ENCODE measurements around the gene PACRG. TPM values are rescaled to one million over a fixed set of nuclear protein-coding genes. Genes with fewer than 3 reads are reported as not detected.

PACRG gene
- total RNA-seq, 2 experiments from 2014 or later: not detected

- Histone ChIP-seq H3K27ac (ENCODE audit: low read depth, low read length, poor library complexity, severe bottlenecking) (no peak overlapping the region), H2AFZ (ENCODE audit: low read length) (no peak overlapping the region), H3K9me3 (ENCODE audit: low read length) (no peaks in the 10 kb centered on the region), H3K36me3 (ENCODE audit: insufficient read depth, low read length) (no peaks in the 10 kb centered on the region), H4K20me1 (ENCODE audit: insufficient read depth, low read length) (no peaks in the 10 kb centered on the region), H3K4me2 (ENCODE audit: low read length) (no peak overlapping the region), H3K79me2 (ENCODE audit: insufficient read depth, low read depth, low read length) (no peaks in the 10 kb centered on the region), H3K4me3 (ENCODE audit: low read depth, low read length, poor library complexity, severe bottlenecking) (no peak overlapping the region), H3K4me1 (ENCODE audit: insufficient read depth, low read length, poor library complexity, severe bottlenecking) (no peaks in the 10 kb centered on the region), H3K9me2 (ENCODE audit: insufficient read depth, low read length) (no peaks in the 10 kb centered on the region)
- intact Hi-C loops (cut with micrococcal nuclease; ENCODE audit: unreplicated experiment): no loop called here
- POLR2A ChIA-PET: no interaction called here
- no peak for DNase-seq (ENCODE audit: low spot score)
- BruUV-seq (replicated peaks): no TSS peak
- TF ChIP-seq CTCF (conservative IDR thresholded peaks at IDR 0.05; ENCODE audit: low read length) (no peak), EZH2phosphoT487 (IDR thresholded peaks at IDR 0.05; ENCODE audit: borderline replicate concordance, low read depth, low read length) (no peak)
- CTCF ChIA-PET (ENCODE audit: unreplicated experiment): no interaction called here
Observed at GRCh38 chr6:162898011-162898410, 170.2 kb downstream of the PACRG start.

- H2AFZ ChIP-seq (ENCODE audit: low read length): no peak overlapping the region
- H3K4me1 ChIP-seq (ENCODE audit: insufficient read depth, low read length, poor library complexity, severe bottlenecking): no peaks in the 10 kb centered on the region
- POLR2A ChIA-PET: no interaction called here
- no peak overlapping the region for H3K4me3 ChIP-seq (ENCODE audit: low read depth, low read length, poor library complexity, severe bottlenecking)
- DNase-seq (ENCODE audit: low spot score): no peak
- no peaks in the 10 kb centered on the region for H3K9me3 ChIP-seq (ENCODE audit: low read length)
- no TSS peak for BruUV-seq (replicated peaks)
- TF ChIP-seq CTCF (conservative IDR thresholded peaks at IDR 0.05; ENCODE audit: low read length) (no peak), EZH2phosphoT487 (IDR thresholded peaks at IDR 0.05; ENCODE audit: borderline replicate concordance, low read depth, low read length) (no peak)
- H3K36me3 ChIP-seq (ENCODE audit: insufficient read depth, low read length): no peaks in the 10 kb centered on the region
- H3K9me2 ChIP-seq (ENCODE audit: insufficient read depth, low read length): no peaks in the 10 kb centered on the region
- intact Hi-C loops (cut with micrococcal nuclease; ENCODE audit: unreplicated experiment): no loop called here
- H4K20me1 ChIP-seq (ENCODE audit: insufficient read depth, low read length): no peaks in the 10 kb centered on the region
- no peak overlapping the region for H3K4me2 ChIP-seq (ENCODE audit: low read length)
- CTCF ChIA-PET (ENCODE audit: unreplicated experiment): no interaction called here
- H3K79me2 ChIP-seq (ENCODE audit: insufficient read depth, low read depth, low read length): no peaks in the 10 kb centered on the region
- no peak overlapping the region for H3K27ac ChIP-seq (ENCODE audit: low read depth, low read length, poor library complexity, severe bottlenecking)
Observed at GRCh38 chr6:162899148-162899547, 171.4 kb downstream of the PACRG start.

GRCh38 chr6:162900503-162900902, 172.7 kb downstream of the PACRG start:
- Histone ChIP-seq H2AFZ (ENCODE audit: low read length) (no peak overlapping the region), H3K4me2 (ENCODE audit: low read length) (no peak overlapping the region), H3K4me3 (ENCODE audit: low read depth, low read length, poor library complexity, severe bottlenecking) (no peak overlapping the region), H3K36me3 (ENCODE audit: insufficient read depth, low read length) (no peaks in the 10 kb centered on the region), H3K27ac (ENCODE audit: low read depth, low read length, poor library complexity, severe bottlenecking) (no peak overlapping the region), H3K9me2 (ENCODE audit: insufficient read depth, low read length) (no peaks in the 10 kb centered on the region), H4K20me1 (ENCODE audit: insufficient read depth, low read length) (no peaks in the 10 kb centered on the region), H3K9me3 (ENCODE audit: low read length) (no peaks in the 10 kb centered on the region), H3K4me1 (ENCODE audit: insufficient read depth, low read length, poor library complexity, severe bottlenecking) (no peaks in the 10 kb centered on the region), H3K79me2 (ENCODE audit: insufficient read depth, low read depth, low read length) (no peaks in the 10 kb centered on the region)
- DNase-seq (ENCODE audit: low spot score): no peak
- ChIA-PET CTCF (ENCODE audit: unreplicated experiment) (no interaction called here), POLR2A (no interaction called here)
- no TSS peak for BruUV-seq (replicated peaks)
- intact Hi-C loops (cut with micrococcal nuclease; ENCODE audit: unreplicated experiment): no loop called here
- no peak for TF ChIP-seq CTCF (conservative IDR thresholded peaks at IDR 0.05; ENCODE audit: low read length)
- TF ChIP-seq EZH2phosphoT487 (IDR thresholded peaks at IDR 0.05; ENCODE audit: borderline replicate concordance, low read depth, low read length): no peak

Measured in OCI-LY7 (cell line).